Sciatic nerve (tissue), 2 donors: ENCODE data around the gene CCZ1B. TPM values are rescaled to one million over a fixed set of nuclear protein-coding genes. Genes with fewer than 3 reads are reported as not detected.
"Not testable (repeated sequence)": the region's sequence is repeated elsewhere in the genome, so short reads cannot be mapped to it uniquely, and the experiment has no call there.

Source experiments
- ATAC-seq: fragments of 200-7000 bp; cut with Tn5 transposase; one replicate; pipeline ENCODE4 v1.9.1; 2020; ENCODE audit warnings: mild to moderate bottlenecking, moderate library complexity
- DNase-seq: peaks from one replicate; pipeline ENCODE4 v3.0.0-alpha.2; 2020; ENCODE audit warnings: low spot score
- intact Hi-C: fragments of 100-400 bp; cut with DNase I; formaldehyde crosslinking; loops from one replicate; pipeline ENCODE4 v1.14.2; 2022
- total RNA-seq: library from RNA; stranded (reverse); fragmentation: NEBNext Ultra II Directional; extraction: Animal tissue kit (Norgen Biotek cat#: 25700); gene quantifications from one replicate; pipeline ENCODE4 v1.2.1, GENCODE V29; 2021
- donor health status: DM: no; HTN: no; CAD: no.
- donor health status: DM: no; HTN: no; CAD: no.

The CCZ1B gene
- total RNA-seq, 1 donor from 2014 or later, result 92.1 TPM

DNA sequence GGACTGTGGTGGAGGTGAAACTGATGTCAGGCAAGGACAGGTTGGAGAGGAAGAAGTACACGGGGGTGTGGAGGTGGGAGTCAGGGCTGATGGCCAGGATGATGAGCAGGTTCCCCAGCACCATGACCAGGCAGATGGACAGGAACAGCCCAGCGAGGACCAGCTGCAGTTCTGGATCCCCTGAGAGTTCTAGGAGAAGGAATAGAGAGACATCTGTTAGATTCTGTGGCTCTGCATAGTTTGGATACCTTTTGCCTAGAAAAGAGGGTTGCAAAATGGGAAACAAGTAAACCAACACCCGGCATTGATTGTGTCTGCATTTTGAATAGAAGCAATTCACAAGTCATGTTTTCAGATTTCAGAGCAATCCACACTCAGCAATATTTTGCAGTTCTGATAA, 9.4 kb upstream of the CCZ1B start:
- ATAC-seq, DNase-seq, intact Hi-C loops: not testable (repeated sequence)

DNA sequence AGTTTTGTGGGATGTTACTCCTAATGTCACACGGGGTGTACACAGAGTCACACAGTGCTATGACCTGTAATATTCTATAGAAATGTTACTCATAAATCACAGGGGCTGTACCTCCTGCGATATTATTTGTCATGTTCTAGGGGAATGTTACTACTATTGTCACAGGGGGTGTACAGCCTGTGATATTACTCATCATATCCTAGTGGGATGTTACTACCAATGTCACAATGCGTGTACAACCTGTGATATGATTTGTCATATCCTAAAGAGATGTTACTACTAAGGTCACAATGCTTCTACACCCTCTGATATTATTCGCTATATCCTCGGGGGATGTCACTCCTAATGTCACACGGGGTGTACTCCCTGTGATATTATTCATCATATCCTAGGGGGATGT, 7.6 kb upstream of the CCZ1B start:
- no peak for DNase-seq
- no peak for ATAC-seq
- intact Hi-C loops, result no loop called here

DNA sequence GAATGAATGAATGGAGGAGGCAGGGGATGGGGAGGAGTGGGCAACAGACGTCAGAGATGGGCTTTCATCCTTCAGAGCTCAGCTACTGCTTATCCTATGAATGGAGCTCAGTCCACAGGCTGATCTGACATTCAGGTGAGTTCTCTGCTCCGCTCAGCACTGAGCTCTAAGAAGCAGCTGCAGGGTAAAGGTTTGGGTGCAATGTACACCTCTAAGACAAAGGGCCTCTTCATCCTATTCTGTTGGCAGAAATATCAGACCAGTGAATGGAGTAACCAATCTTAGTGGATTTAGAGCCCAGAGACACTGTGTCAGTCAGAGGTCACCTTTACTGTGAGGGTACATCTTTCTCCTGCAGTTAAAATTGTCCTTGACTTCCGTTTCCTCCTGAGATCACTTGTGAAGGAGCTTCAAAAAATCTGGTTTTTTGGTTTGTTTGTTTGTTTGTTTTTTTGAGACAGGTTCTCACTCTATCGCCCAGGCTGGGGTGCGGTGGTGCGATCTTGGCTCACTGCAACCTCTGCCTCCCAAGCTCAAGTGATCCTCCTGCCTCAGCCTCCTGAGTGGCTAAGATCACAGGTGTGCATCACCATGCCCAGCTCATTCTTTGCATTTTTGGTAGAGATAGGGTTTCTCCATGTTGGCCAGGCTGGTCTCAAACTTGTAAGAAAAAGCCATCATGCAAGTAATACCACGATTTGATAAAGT, 5.1 kb upstream of the CCZ1B start:
- DNase-seq, result no peak
- no peak for ATAC-seq
- intact Hi-C loops, result no loop called here

DNA sequence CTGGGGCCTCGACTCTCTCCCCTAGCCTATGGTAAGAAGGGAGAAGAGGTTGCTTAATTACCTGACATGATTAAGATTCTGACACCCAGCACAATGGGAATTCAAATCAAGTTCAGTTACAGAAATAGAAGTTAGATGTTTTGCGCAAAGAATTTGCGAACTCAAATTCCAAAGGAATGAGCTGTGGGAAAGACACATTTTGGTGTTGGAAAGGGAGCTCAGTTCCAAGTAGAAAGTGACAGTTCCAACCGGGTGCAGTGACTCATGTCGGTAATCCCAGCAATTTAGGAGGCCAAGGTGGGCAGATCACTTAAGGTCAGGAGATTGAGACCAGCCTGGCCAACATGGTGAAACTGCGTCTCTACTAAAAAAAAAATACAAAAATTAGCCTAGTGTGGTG, 4.0 kb upstream of the CCZ1B start:
- ATAC-seq, intact Hi-C loops: not testable (repeated sequence)

DNA sequence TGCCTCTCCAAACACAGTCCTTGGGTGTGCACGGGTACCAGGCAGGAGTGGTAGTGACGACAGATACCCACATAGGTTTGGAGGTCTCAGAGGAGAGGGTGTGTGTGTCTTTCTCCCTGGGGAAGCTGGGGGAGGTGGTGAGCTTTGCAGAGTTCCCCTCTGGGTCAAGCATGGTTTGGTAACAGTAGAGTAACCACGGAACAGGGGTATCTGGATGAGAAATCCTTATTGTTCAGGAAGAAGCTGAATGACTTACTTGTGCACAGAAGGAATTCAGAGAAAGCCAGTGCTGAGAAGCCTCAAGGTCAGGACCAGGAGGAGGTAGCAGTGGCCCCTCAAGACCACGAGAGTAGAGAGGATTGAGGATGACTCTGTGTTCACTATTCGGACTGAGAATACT, 3.5 kb upstream of the CCZ1B start:
- DNase-seq, ATAC-seq, intact Hi-C loops: not testable (repeated sequence)

More for the DNA sequence above, 4.0 kb upstream of the CCZ1B start:
- DNase-seq, result not testable (repeated sequence)

DNA sequence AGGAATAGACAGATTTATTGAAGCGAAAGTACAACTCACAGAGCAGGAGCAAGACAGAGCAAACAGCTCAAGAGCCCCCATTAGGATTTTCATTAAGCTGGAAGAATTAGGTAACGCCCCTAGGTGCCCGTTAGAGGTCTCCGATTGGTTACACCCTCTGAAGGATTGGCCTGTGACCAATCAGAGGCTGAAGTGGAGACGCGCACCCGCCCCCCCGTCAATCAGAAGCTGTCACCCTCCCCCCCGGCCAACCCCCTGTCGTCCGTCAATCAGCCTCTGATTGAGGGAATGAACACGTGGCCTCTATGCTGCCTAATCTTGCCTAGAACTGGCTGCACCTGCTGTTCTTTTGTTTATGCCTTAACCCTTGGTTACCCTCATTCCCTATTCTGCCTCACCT, 1.1 kb upstream of the CCZ1B start:
- DNase-seq, ATAC-seq, intact Hi-C loops: not testable (repeated sequence)

DNA sequence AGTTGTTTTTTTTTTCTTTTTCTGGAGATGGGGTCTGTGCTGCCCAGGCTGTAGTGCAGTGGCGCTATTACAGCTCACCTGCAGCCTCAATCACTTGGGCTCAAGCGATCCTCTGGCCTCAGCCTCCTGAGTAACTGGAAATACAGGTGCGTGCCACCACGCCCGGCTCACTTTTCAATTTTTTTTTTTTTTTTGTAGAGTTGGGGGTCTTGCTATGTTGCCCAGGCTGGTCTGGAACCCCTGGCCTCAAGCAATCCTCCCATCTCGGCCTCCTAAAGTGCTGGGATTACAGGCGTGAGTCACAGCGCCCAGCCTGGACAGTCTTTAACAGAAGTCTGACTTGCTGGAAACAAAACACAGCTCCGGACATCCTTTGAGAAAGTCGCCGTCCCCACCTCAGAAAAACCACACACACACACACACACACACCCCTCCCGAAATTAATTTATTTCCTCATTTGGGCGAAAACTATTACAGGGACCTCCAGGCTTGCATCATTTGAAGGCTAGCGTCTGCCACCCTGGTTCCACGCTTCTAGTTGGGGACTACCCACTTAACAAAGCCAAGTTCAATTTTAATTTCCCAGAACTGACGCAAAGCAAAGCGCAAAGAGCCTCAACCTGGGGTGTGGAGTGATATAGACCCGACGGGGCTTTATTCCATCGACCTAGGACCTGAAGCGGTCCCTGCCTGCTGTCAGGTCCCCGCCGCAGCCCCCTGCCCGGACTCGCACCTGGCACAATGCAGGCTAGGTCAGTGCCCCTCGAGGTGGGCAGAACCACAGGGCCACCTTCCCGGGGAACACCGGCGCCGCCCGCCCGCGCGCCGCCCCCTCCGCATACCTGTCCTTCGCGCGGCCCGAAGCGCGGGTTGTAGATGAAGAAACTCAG, 594 bp downstream of the CCZ1B start:
- DNase-seq, intact Hi-C loops: not testable (repeated sequence)
- ATAC-seq, result peak; percentile 44

DNA sequence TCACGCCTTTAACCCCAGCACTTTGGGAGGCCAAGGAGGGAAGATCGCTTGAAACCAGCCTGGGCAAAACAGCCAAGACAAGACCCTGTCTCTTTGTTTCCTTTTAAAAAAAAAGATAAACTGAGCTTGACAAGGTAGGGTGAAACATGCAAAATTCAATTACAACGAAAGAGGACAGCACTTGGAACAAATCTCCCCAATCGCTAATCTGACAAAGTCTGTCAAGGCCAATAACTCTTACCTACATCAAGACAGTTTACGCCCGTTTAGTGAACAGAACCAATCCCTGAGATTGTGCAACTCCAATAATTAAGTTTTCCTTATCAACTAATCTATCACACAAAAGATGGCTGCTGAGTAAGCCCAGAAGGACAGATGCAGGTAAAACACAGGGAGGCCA, 4.5 kb downstream of the CCZ1B start:
- intact Hi-C loops, ATAC-seq, DNase-seq: not testable (repeated sequence)

DNA sequence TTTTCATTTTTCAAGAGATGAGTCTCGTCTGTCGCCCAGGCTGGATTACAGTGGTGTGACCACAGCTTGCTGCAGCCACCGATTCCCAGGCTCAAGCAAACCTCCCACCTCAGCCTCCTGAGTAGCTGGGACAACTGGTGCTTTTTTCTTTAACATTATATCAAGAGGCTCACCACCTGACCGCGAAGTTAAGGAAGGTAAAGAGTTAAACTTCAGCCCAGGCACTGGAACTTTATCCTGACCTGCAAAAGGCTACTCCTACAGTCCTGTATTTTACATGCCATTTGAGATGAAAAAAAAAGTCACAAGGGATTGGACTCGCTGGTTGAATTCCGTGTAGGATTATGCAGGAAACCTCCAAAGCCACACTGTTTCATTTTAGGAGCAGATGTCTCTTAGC, 10.6 kb downstream of the CCZ1B start:
- ATAC-seq, intact Hi-C loops, DNase-seq: not testable (repeated sequence)

DNA sequence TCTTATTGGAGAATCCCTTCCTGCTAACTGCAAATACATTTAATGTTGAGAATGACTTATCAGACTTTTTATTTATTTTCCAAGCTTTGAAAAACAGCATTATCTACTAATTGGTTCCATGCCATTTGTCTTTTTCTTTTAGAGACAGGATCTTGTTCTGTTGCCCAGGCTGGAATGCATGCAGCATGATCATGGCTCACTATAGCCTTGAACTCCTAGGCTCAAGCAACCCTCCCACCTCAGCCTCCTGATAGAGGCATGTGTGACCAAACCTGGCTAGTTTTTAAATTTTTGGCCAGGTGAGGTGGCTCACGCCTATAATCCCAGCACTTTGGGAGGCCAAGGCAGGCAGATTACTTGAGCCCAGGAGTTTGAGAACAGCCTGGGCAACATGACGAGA, 13.1 kb downstream of the CCZ1B start:
- intact Hi-C loops, ATAC-seq, DNase-seq: not testable (repeated sequence)

DNA sequence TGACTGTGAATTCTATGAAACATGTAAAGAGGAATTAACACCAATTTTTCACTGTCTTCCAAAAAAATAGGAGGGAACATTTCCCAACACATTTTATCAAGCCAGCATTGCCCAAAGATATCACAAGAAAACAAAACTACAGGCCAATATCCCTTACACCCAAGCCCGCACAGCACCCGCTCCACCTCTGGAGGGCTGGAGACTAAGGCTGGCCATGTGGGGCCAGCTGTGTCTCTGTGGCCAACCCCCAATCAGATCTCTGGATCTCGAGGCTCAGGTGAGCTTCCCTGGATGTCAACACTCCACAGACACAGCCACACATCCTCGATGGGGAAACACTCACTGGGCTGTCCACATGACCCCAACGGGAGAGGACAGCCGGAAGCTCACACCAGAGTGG, 18.1 kb downstream of the CCZ1B start:
- ATAC-seq, DNase-seq, intact Hi-C loops: not testable (repeated sequence)

DNA sequence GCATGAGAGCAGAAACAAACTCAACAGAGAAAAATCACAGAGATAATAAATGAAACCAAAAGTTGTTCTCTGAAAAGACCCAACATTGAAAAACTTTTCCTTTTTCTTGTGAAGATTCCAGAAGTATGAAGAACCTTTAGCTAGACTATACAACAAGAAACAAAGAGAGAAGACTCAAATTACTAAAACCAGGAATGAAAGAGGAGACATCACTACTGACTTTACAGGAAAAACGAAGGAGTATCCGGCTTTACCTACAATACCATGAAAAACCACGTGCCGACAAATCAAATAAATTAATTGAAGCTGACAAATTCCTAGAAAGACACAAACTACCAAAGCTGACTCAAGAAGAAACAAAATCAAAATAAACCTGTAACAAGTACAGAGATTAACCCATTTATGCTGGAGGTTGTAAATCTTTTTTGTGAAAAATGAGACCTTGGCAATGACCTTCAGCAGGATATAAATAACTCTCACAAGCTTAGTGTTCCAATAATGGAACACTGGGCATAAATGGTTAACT, 18.6 kb downstream of the CCZ1B start:
- ATAC-seq, DNase-seq, intact Hi-C loops: not testable (repeated sequence)

DNA sequence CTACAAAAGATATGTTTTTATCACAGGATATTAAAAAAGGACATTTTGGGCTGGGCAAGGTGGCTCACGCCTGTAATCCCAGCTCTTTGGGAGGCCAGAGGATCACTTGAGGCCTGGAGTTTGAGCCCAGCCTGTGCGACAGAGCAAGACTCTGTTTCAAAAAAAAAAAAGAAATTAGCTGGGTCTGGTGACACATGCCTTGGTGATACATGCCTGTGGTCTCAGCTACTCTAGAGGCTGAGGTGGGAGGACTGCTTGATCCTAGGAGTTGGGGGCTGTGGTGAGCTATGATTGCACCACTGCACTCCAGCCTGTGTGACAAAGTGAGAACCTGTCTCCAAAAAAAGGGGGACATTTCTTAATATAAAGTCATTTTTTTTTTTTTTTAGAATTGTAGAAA, 25.7 kb downstream of the CCZ1B start:
- intact Hi-C loops, ATAC-seq, DNase-seq: not testable (repeated sequence)

DNA sequence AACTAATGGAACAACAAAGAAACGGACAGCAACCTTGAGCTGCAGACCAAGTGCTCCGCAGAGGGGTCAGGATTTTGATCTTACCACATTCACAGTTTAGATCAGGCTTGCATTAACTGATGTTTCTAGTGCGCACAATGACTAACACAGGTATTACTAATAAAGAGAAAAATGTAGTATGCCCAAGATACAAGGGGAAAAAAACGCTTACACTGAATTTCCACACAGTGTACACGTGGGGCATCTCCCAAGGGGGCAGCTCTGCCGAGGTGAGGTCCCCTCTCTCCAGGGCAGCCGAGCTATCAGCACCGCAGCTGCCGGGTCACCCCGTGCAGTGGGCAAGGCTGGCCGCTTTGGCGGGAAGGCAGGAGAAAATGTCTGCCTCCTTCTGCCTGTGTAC, 26.2 kb downstream of the CCZ1B start:
- DNase-seq, ATAC-seq, intact Hi-C loops: not testable (repeated sequence)

DNA sequence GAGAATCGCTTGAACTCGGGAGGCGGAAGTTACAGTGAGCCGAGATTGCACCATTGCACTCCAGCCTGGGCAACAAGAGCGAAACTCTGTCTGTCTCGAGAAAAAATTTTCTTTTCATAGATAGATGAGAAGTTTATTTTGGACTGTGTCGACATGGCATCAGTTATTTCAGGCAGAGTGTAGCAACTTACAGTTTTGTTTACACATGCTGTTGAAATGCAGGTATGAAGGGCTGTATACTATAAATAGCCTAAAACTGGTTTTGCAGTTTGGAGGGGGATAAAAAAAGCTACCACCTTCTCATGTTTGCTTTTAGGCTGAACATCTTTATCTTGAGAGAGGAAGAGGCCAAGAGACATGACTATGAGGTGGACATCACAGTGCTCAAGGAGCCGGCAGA, 28.0 kb downstream of the CCZ1B start:
- ATAC-seq, intact Hi-C loops: not testable (repeated sequence)

DNA sequence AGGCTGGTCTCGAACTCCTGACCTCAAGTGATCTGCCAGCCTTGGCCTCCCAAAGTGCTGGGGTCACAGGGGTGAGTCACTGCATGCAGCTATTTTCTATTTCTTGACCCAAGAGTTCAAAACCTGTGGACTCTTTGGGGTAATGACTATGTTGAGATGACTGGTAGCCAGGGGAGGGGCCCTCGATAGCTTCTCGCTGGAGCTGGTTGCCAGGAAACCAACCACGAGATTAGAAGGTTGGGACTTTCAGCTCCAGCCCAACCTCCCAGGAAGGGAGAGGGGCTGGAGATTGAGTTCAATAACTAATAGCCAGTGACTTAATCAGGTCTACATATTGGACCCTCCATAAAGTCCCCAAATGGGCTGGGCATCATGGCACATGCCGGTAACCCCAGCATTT, 28.9 kb downstream of the CCZ1B start:
- ATAC-seq, intact Hi-C loops: not testable (repeated sequence)

More for the DNA sequence above, 28.0 kb downstream of the CCZ1B start:
- not testable (repeated sequence) for DNase-seq

DNA sequence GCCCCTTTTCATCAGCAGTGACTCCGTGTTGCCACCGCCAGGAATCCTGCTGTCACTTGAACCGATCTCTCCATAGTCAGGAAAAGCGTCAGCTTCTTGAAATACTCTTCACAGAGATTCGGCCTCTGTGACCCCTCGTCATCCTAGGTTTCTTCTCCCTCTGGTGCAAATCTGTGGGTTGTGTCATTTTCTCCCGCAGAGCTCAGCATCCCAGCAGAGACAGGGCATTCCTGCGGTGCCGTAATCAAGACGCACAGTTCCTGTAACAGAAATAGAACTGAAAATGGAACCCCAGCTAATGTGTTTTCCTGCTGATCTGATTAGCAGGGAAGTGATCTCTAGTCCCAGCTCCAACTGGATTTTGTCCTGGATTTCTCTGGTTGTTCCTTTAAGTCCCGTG, 31.8 kb downstream of the CCZ1B start:
- intact Hi-C loops, ATAC-seq, DNase-seq: not testable (repeated sequence)

More for the DNA sequence above, 28.9 kb downstream of the CCZ1B start:
- DNase-seq, result not testable (repeated sequence)

DNA sequence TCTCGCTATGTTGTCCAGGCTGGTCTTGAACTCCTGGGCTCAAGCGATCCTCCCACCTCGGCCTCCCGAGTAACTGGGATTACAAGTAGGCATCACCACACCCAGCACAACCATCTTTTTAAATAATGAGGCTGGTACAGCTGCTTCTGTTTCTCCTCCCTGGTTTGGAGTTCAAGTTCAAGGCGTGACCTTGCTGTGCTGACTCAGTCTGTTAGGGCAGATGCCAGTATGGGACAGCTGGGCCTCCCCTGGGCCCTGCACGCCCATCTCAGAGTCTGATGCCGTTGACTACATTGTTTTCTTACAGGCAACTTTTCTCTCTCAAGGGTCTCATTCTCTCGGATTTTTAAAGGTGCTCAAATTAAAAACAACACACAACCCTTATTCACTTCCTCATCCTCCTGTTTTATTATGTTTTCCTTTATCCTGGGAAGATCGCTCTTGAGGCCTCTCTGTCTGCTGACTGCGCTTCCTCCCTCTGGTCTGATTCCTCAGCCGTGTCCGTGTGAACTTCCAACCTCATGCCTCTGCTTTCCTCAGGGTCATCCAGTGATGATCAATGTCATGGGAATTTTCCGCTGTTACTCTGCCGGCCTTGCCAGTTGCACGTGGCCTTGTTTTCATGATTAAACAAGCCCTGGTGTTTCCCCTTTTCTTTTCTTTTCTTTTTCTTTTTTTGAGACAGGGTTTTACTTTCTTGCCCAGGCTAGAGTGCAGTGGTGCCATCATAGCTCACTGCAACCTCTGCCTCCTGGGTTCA, 33.8 kb downstream of the CCZ1B start:
- peak; percentile 96 for ATAC-seq
- intact Hi-C loops, DNase-seq: not testable (repeated sequence)

DNA sequence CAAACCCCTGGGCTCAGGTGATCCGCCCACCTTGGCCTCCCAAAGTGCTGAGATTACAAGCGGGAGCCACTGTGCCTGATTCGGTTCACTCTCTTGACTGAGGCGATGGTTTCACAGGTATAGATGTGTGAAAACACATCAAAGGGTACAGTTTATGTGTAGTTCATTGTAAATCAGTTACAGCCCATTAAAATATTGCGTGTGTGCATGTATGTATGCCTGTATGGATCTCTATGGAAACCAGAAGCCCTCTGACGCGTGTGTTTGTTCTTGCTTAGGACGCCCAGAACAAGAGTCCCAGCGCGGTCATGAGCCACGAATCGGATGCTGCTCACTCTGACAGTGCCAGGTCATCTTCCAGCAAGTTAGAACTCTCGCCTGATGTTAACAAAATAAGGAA, 36.7 kb downstream of the CCZ1B start:
- intact Hi-C loops, DNase-seq, ATAC-seq: not testable (repeated sequence)
